GM11168 (cell line): ENCODE results near the gene ZC3H7A.
"Not testable (repeated sequence)": the region's sequence is repeated elsewhere in the genome, so short reads cannot be mapped to it uniquely, and the experiment has no call there.

Experiments used
- in situ Hi-C: fragments of 300-500 bp; cut with MboI; formaldehyde crosslinking; loops from one replicate; pipeline ENCODE4 v1.12.0; 2022; ENCODE audit warnings: low sequenced_read_pairs; ENCODE audit not compliant: unreplicated experiment

The ZC3H7A gene

DNA sequence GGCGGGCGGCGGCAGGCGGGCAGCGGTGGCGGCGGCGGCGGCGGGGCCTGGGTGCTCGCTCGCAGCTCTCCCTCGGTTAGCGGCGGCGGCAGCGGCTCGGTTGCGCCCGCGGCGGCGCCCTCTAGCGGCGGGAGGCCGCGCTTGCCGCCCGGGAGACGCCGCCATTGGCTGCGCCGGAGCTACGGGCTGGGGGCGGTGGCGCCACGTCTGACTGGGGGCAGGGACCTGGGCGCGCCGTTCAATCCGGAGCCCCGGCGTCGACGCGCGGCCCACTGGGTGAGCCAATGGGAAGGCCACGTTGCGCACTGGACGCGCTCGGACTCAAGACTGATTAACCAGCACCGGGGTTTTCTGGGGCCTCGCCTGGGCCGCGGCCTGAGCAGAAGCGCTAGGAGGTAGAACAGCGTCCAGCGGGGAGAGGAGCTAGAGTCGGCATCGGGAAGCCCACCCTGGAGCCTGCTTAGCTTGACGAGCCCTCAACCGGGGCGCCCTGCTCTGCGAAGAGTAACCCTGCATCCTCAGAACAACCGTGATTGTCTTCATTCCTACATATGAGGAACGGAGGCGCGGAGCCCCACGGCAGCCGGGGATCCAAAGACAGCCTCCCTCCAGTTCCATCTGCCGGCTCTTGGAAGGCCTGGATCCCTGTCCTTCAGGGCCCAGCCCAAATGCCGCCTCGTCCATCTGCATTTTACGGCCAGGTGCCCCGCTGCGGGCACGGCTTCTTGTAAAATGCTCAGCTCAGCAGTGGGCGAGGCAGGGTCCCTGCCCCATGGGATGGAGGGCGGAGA is at the start of gene ZC3H7A:
TSS of gene ZC3H7A (minus strand) at position 93 of the 791 bp plus-strand sequence. CDS start 14,904 bp downstream, outside the sequence.
- in situ Hi-C loops = no loop called here

- in situ Hi-C loops = no loop called here
These were observed 47.4 kb upstream of the ZC3H7A start for GRCh38 chr16:11844499-11844898.

- in situ Hi-C loops = no loop called here
These were observed 46.8 kb upstream of the ZC3H7A start for GRCh38 chr16:11843861-11844260.

DNA sequence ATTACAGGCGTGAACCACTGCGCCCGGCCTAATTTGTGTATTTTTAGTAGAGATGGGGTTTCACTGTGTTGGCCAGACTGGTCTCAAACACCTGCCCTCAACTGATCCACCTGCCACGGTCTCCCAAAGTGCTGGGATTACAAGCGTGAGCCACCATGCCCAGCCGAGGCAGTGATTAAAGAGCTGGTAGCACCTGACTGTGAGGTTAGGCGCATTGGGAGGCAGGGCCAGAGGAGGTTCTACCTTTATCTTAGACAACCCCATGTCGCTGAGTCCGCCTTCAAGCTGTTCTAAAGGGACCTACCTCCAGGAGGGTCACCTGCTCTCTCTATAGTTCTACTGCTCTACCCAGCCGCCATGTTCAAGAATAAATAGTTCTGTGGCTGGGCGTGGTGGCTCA is 46.1 kb upstream of the ZC3H7A start:
- in situ Hi-C loops = no loop called here

- in situ Hi-C loops = no loop called here
These were observed 44.0 kb upstream of the ZC3H7A start for GRCh38 chr16:11841026-11841425.

DNA sequence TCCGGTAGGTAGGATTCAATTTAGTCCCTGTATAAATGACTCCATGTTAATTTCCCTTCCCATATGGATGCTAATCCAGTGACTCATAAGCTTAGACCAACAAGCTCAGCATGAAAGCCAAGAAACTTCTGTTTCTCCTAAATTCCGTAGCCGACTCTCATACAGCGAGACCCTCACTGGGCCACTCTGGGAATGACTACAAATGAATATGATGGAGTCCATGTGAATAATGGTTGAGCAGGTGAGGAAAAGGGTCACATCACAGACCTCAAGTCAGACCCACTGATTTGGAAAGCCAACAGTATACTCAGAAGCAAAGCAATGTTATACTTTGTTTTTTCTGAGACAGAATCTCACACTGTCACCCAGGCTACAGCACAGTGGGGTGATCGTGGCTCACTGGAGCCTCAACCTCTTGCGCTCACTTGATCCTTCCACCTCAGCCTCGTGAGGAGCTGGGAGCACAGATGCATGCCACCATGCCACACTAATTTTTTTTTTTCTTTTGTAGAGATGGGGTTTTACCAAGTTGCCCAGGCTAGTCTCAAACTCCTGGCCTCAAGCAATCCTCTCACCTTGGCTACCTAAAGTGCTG is 39.7 kb upstream of the ZC3H7A start:
- in situ Hi-C loops = no loop called here

GRCh38 chr16:11835891-11836649 is 39.0 kb upstream of the ZC3H7A start:
- in situ Hi-C loops = no loop called here

- in situ Hi-C loops = no loop called here
These were observed 38.3 kb upstream of the ZC3H7A start for GRCh38 chr16:11835309-11835708.

DNA sequence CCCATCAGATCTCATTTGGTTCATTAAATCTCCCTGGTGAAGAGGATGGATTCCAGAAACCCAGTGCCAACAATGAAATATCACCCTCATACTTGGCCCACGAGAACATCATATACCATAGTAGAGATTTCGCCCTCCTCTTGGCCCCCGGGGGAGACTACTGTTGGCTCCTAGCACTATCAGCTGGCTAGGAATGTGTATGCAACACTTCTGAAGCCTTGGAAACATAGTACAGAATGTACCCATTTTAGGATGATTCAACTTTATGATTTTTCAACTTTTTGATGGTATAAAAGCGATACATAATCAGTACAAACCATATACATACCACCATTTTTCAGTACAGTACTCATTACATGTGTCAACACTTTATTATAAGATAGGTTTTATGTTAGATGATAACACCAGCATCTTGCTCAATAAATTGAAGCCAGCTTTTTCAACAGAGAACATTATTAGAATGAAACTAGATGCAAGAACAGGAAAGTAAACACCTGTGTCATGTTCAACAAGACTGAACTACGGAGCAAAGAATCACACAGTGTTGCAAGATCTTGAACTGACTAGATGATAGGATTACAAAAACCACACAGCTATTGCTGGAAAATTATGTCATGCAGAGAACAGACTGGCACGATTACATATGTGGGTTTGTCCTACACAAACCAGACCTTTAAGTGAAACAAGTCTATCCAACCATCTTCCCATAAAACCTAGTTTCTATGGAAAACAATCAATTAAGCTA is 37.1 kb upstream of the ZC3H7A start:
- in situ Hi-C loops = no loop called here

DNA sequence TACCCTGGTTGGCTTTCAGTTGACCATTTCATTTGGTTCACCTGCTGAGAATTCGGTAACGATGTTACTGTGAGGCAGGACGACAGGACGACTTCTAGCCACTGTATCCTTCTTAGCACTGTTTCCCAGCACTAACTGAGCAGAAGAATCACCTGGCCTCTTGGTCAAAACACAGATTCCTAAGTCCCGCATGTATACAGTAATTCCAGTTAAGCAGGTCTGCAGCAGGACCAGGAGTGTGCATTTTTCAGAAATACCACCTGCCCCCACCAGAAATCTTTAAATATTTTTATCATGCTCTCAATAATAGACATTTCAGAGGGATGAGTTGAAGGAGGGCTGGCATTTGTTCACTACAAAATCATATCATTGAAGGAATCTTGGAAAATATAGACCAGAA is 31.6 kb upstream of the ZC3H7A start:
- in situ Hi-C loops = no loop called here

GRCh38 chr16:11825520-11826165 is 28.6 kb upstream of the ZC3H7A start:
- in situ Hi-C loops = not testable (repeated sequence)

GRCh38 chr16:11824362-11824761 is 27.3 kb upstream of the ZC3H7A start:
- in situ Hi-C loops = loop anchor here (25.0 kb wide), 1 partner anchor 287 kb away; a partner anchor contains a TSS

DNA sequence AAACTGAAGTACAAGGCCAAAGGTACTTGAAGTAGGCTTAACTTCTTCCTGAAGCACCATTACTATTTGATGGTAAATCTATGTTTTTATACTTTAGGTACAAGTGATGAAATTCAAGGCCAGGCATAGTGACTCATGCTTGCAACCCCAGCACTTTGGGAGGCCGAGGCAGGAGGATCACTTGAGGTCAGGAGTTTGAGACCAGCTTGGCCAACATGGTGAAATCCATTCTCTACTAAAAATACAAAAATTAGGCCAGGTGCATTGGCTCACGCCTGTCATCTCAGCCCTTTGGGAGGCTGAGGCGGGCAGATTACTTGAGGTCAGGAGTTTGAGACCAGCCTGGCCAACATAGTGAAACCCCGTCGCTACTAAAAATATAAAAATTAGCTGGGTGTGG is 26.6 kb upstream of the ZC3H7A start:
- in situ Hi-C loops = loop anchor here (25.0 kb wide), 1 partner anchor 286 kb away; a partner anchor contains a TSS

- in situ Hi-C loops = loop anchor here (10.0 to 25.0 kb wide), 2 partner anchors 282 to 405 kb away; a partner anchor contains a TSS
These were observed 22.7 kb upstream of the ZC3H7A start for GRCh38 chr16:11819798-11820197.

DNA sequence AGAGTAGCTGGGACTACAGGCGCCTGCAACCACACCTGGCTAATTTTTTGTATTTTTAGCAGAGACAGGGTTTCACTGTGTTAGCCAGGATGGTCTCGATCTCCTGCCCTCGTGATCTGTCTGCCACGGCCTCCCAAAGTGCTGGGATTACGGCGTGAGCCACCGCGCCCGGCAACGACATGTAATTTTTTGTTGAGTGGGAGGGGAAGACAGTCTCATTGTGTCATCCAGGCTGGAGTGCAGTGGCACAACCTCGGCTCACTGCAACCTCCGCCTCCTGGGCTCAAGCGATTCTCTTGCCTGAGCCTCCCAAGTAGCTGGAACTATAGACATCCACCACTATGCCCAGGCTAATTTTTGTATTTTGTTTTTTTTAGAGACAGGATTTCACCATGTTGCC is 21.9 kb upstream of the ZC3H7A start:
- in situ Hi-C loops = loop anchor here (10.0 to 25.0 kb wide), 2 partner anchors 282 to 404 kb away; a partner anchor contains a TSS

- in situ Hi-C loops = loop anchor here (10.0 to 25.0 kb wide), 2 partner anchors 279 to 401 kb away; a partner anchor contains a TSS
These were observed 19.1 kb upstream of the ZC3H7A start for GRCh38 chr16:11816123-11816522.

GRCh38 chr16:11814800-11815199 is 17.7 kb upstream of the ZC3H7A start:
- in situ Hi-C loops = loop anchor here (10.0 to 25.0 kb wide), 2 partner anchors 277 to 400 kb away; a partner anchor contains a TSS

DNA sequence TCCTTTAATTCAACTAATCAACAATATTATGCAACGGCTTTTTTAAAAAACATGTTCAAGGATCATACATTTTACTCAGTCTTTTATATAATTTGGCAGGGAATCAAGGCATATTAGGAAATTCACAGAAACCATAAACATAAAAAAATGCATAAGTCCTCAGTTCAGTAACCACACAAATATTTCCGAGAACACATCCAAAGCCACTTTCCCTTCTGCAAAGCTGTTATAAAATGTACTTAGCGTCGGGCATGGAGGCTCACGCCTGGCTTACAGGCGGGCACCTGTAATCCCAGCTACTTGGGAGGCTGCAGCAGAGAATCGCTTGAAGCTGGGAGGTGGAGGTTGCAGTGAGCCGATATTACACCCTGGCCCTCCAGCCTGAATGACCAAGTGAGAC is 9.7 kb upstream of the ZC3H7A start:
- in situ Hi-C loops = loop anchor here (25.0 kb wide), 1 partner anchor 269 kb away; a partner anchor contains a TSS

DNA sequence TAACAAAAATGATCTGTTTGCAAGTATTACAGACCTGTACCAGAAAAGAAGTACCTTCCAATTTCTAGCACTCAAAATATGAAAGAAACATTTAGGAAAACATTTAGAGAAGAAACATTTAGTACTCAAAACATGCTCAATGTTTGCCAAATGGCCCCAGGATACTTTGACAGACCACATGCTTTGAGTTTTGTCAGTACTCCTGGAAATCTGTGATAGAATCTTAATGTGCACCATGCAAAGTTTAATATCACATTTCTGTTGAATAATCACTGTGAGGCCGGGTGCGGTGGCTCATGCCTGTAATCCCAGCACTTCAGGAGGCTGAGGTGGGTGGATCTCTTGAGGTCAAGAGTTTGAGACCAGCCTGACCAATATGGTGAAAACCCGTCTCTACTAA is 8.5 kb upstream of the ZC3H7A start:
- in situ Hi-C loops = loop anchor here (25.0 kb wide), 1 partner anchor 268 kb away; a partner anchor contains a TSS
